Gastrocnemius medialis (tissue), 4 donors: Measurements from ENCODE around the gene TBXT. TPM values are rescaled to one million over a fixed set of nuclear protein-coding genes. Genes with fewer than 3 reads are reported as not detected.

Experiments
- ATAC-seq, 2 donors: fragments of 150-250 bp; one replicate each; pipeline ENCODE4 v1.9.1; 2016
- DNase-seq, 2 donors: peaks; one replicate each; pipeline ENCODE4 v3.0.0-alpha.2; 2019
- H3K27ac ChIP-seq, 4 donors: fragments of 200-600 bp; sonication (generic); 1 replicate in 1 of 4; 2 replicates in 3 of 4; pipeline ENCODE4 v1.5.1; 2016 to 2018; ENCODE audit warnings: mild to moderate bottlenecking in 2 of 4, moderate library complexity in 1 of 4
- H3K27me3 ChIP-seq, 3 donors: fragments of 200-600 bp; sonication (generic) in 2 of 3; 1 replicate in 1 of 3; 2 replicates in 2 of 3; pipeline versions ENCODE4 v1.5.1 to v1.6.0; 2016 to 2019; ENCODE audit warnings: mild to moderate bottlenecking in 1 of 3, moderate library complexity in 1 of 3
- H3K36me3 ChIP-seq, 2 donors: fragments of 200-600 bp; sonication (generic) in 1 of 2; one replicate each; pipeline ENCODE4 v1.5.1; 2017 to 2018
- H3K4me1 ChIP-seq, 2 donors: fragments of 200-600 bp; sonication (generic) in 1 of 2; one replicate each; pipeline ENCODE4 v1.5.1; 2016 to 2017; ENCODE audit warnings: mild to moderate bottlenecking in 2 of 2
- H3K4me3 ChIP-seq, 4 donors: fragments of 200-600 bp; sonication (generic) in 3 of 4; 1 replicate in 1 of 4; 2 replicates in 3 of 4; pipeline ENCODE4 v1.5.1; 2016 to 2019; ENCODE audit warnings: mild to moderate bottlenecking in 2 of 4
- H3K9me3 ChIP-seq, 3 donors: fragments of 200-600 bp; sonication (generic) in 2 of 3; 1 replicate in 1 of 3; 2 replicates in 2 of 3; pipeline ENCODE4 v1.5.1; 2016 to 2019
- POLR2A ChIP-seq, 2 donors: fragments of 450-650 bp; IDR thresholded peaks; one replicate each; pipeline ENCODE4 v1.6.1; 2017; ENCODE audit warnings: antibody characterized with exemption in 2 of 2, mild to moderate bottlenecking in 2 of 2, moderate library complexity in 2 of 2
- in situ Hi-C, 4 donors: fragments of 200-750 bp; cut with MboI; loops; one replicate each; pipeline versions ENCODE4 v1.15.0 to v1.8.0; 2017; ENCODE audit warnings: low sequenced_read_pairs in 4 of 4
- intact Hi-C: fragments of 100-400 bp; cut with DNase I; formaldehyde crosslinking; loops from one replicate; pipeline ENCODE4 v1.15.1; 2023; ENCODE audit warnings: low total_unique reads
- total RNA-seq, 4 donors: library from RNA; depleted of rRNA; stranded (reverse); fragments of >200 nt; gene quantifications; one replicate each; pipeline versions ENCODE4 v1.1.0 to v1.2.3, GENCODE V29; 2016
- TF ChIP-seq, protein P1 (sequence below), 5 experiments: fragments of 450-650 bp in 3 of 5; fragments of 200-600 bp in 2 of 5; sonication (generic) in 2 of 5; IDR thresholded peaks in 4 of 5; conservative IDR thresholded peaks in 1 of 5; 1 replicate in 4 of 5; 2 replicates in 1 of 5; pipeline ENCODE4 v1.5.1; 2016 to 2019; ENCODE audit warnings: antibody characterized with exemption in 5 of 5, mild to moderate bottlenecking in 3 of 5, moderate library complexity in 3 of 5

TBXT gene
- total RNA-seq, 4 donors from 2014 or later = not detected

- no peaks in the 10 kb centered on the region for H3K9me3 ChIP-seq
- H3K36me3 ChIP-seq = no peaks in the 10 kb centered on the region
- intact Hi-C loops (no loop called here), in situ Hi-C loops (no loop called here)
- DNase-seq (no peak), ATAC-seq (no peak)
- no peak overlapping the region for H3K4me3 ChIP-seq
- no peaks in the 10 kb centered on the region for H3K27me3 ChIP-seq
- TF ChIP-seq POLR2A (IDR thresholded peaks at IDR 0.05) = no peak
- TF ChIP-seq, protein P1, sequence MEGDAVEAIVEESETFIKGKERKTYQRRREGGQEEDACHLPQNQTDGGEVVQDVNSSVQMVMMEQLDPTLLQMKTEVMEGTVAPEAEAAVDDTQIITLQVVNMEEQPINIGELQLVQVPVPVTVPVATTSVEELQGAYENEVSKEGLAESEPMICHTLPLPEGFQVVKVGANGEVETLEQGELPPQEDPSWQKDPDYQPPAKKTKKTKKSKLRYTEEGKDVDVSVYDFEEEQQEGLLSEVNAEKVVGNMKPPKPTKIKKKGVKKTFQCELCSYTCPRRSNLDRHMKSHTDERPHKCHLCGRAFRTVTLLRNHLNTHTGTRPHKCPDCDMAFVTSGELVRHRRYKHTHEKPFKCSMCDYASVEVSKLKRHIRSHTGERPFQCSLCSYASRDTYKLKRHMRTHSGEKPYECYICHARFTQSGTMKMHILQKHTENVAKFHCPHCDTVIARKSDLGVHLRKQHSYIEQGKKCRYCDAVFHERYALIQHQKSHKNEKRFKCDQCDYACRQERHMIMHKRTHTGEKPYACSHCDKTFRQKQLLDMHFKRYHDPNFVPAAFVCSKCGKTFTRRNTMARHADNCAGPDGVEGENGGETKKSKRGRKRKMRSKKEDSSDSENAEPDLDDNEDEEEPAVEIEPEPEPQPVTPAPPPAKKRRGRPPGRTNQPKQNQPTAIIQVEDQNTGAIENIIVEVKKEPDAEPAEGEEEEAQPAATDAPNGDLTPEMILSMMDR (IDR thresholded peaks at IDR 0.05 in 4 of 5, conservative IDR thresholded peaks at IDR 0.05 in 1 of 5) = no peak
- no peaks in the 10 kb centered on the region for H3K4me1 ChIP-seq
- H3K27ac ChIP-seq = no peak overlapping the region
These were observed 37.4 kb upstream of the TBXT start for GRCh38 chr6:166204852-166205650.

DNA sequence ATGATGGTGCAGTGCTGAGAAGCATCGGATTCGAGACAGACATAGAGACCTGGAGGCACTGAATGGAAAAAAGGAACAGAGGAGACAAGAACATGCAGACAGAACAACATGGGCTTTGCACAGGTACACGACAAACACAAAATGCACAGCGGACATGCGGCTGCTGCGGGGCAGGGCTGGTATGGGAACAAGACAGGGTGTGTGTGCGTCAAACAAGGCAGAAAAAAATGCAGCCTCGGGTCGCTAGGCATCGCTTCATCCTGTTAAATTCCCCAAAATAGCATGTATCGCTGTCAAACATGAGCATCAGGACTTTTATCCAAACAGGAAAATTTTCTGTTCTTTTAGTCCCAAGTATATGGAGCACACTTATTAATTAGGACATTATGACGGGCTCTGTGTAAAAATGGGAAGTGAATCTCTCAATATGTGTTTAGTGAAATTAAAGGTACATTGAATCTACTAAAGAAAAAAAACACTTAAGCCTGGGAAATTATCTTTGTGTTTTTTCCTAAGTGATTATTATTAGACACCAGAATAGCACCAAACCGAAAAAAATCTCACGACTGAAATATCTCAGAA, 36.1 kb upstream of the TBXT start:
- Histone ChIP-seq H3K27ac (no peak overlapping the region), H3K4me1 (no peaks in the 10 kb centered on the region), H3K27me3 (no peaks in the 10 kb centered on the region), H3K36me3 (no peaks in the 10 kb centered on the region), H3K4me3 (no peak overlapping the region), H3K9me3 (no peaks in the 10 kb centered on the region)
- in situ Hi-C loops (no loop called here), intact Hi-C loops (no loop called here)
- ATAC-seq (no peak), DNase-seq (no peak)
- TF ChIP-seq, protein P1 (IDR thresholded peaks at IDR 0.05 in 4 of 5, conservative IDR thresholded peaks at IDR 0.05 in 1 of 5) = no peak
- TF ChIP-seq POLR2A (IDR thresholded peaks at IDR 0.05) = no peak

- no peak for TF ChIP-seq POLR2A (IDR thresholded peaks at IDR 0.05)
- TF ChIP-seq, protein P1 (IDR thresholded peaks at IDR 0.05 in 4 of 5, conservative IDR thresholded peaks at IDR 0.05 in 1 of 5) = no peak
- intact Hi-C loops (no loop called here), in situ Hi-C loops (no loop called here)
- ATAC-seq (no peak), DNase-seq (no peak)
- Histone ChIP-seq H3K27ac (no peak overlapping the region), H3K27me3 (no peaks in the 10 kb centered on the region), H3K4me3 (no peak overlapping the region), H3K9me3 (no peaks in the 10 kb centered on the region), H3K4me1 (no peaks in the 10 kb centered on the region), H3K36me3 (no peaks in the 10 kb centered on the region)
These were observed 35.5 kb upstream of the TBXT start for GRCh38 chr6:166203003-166203640.

DNA sequence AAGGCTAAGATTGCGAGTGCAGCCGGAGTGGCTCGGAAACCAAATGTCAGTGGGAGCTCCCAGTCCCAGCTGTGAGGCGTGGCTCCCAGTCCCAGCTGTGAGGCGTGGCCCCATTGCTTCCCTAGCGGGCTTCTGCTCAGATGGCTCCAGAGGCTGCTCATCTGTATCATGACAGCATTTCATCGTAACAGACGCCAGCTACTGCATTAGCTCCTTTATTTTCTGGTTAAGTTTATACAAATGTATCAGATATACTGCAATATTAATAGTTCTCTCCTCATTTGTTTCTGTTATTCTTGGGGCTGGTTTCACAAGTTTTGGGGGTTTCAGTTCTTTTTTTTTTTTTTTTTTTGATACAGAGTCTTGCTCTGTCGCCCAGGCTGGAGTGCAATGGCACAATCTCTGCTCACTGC, 34.7 kb upstream of the TBXT start:
- Histone ChIP-seq H3K27ac (no peak overlapping the region), H3K27me3 (no peaks in the 10 kb centered on the region), H3K4me1 (no peaks in the 10 kb centered on the region), H3K36me3 (no peaks in the 10 kb centered on the region), H3K4me3 (no peak overlapping the region), H3K9me3 (no peaks in the 10 kb centered on the region)
- ATAC-seq (no peak), DNase-seq (peak; percentile 8 to 30)
- intact Hi-C loops (no loop called here), in situ Hi-C loops (no loop called here)
- no peak for TF ChIP-seq POLR2A (IDR thresholded peaks at IDR 0.05)

GRCh38 chr6:166201878-166202277, 34.2 kb upstream of the TBXT start:
- Histone ChIP-seq H3K4me1 (no peaks in the 10 kb centered on the region), H3K27ac (no peak overlapping the region), H3K27me3 (no peaks in the 10 kb centered on the region), H3K4me3 (no peak overlapping the region), H3K9me3 (no peaks in the 10 kb centered on the region), H3K36me3 (no peaks in the 10 kb centered on the region)
- intact Hi-C loops (no loop called here), in situ Hi-C loops (no loop called here)
- TF ChIP-seq, protein P1 (IDR thresholded peaks at IDR 0.05 in 4 of 5, conservative IDR thresholded peaks at IDR 0.05 in 1 of 5) = no peak
- no peak for TF ChIP-seq POLR2A (IDR thresholded peaks at IDR 0.05)
- DNase-seq (no peak), ATAC-seq (no peak)
